Gastroesophageal sphincter (tissue), 3 donors: ENCODE data around the gene GIMAP8.

Experiments used
- CTCF ChIP-seq, 4 experiments: fragments of 200-600 bp in 2 of 4; fragments of 450-650 bp in 2 of 4; sonication (generic) in 1 of 4; IDR thresholded peaks; one replicate each; pipeline ENCODE4 v1.5.1; 2017 to 2019; ENCODE audit warnings: antibody characterized with exemption in 4 of 4, mild to moderate bottlenecking in 2 of 4, moderate library complexity in 2 of 4
- EP300 ChIP-seq: sonication (generic); formaldehyde crosslinking; IDR thresholded peaks from one replicate; pipeline ENCODE4 v1.6.1; 2017; ENCODE audit warnings: antibody characterized with exemption, mild to moderate bottlenecking
- POLR2A ChIP-seq, 2 donors: fragments of 450-650 bp; IDR thresholded peaks; one replicate each; pipeline ENCODE4 v1.6.1; 2017; ENCODE audit warnings: antibody characterized with exemption in 2 of 2, mild to moderate bottlenecking in 2 of 2, moderate library complexity in 1 of 2
- POLR2AphosphoS5 ChIP-seq: sonication (generic); formaldehyde crosslinking; IDR thresholded peaks from one replicate; pipeline ENCODE4 v1.6.1; 2017; ENCODE audit warnings: antibody characterized with exemption

GRCh38 chr7:150404805-150405583 lies 45.4 kb upstream of the GIMAP8 start:
- TF ChIP-seq CTCF (IDR thresholded peaks at IDR 0.05) (peak in 3 of 4 experiments; percentile 6 to 51 (median 7)), EP300 (no peak), POLR2A (IDR thresholded peaks at IDR 0.05) (peak; percentile 87 to 90), POLR2AphosphoS5 (peak; percentile 69)
